ENCODE data around the gene MSMB. TPM values are rescaled to one million over a fixed set of nuclear protein-coding genes. Genes with fewer than 3 reads are reported as not detected.

The MSMB gene
- total RNA-seq, 1 experiment from 2014 or later = not detected

DNA sequence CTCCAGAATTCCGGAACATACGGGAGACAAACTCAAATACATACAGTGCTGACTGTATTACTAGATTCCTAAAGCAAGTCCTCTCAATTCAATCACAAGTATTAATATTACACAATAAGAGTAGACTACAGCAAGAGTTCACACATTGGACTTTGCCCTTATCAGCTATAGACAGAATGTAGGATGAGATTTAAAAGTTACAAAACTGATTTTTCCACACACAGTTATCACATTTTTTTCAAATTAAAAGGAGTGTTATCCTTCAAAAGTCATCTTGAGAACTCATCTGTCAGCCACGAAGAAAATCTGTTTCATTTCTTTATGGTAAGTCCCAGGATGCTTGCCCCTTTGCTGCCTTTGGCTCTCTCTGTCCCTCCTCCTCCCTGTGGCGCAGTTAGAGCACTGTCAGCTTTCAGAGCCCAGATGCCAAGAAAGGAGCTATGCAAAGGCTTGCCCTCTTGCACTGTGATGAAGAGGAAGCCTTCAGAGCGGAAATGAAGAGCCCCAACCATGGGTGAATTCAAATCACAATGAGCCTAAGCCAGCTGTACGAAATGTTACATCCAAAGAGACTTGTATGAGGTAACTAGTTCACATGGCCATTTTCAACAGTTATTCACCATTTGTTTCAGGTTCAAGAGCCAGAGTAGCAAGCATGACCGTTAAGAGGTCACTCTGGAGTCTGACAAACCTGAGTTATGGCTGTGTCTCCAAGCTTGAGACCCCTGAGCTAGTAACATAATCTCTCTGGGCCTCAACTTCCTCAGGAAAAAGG, 26.3 kb downstream of the MSMB start:
- H3K9me3 ChIP-seq (ENCODE audit: insufficient read depth, low read depth) = no peaks in the 10 kb centered on the region
- peaks cover 37% of the 10 kb centered on the region for H3K4me1 ChIP-seq (replicated peaks; ENCODE audit: insufficient read depth)
- H3K4me2 ChIP-seq = peak overlapping the region; percentile 97; the same call in 1 of the 2 replicates
- ChIA-PET CTCF (no interaction called here), POLR2A (ENCODE audit: unreplicated experiment) (no interaction called here)
- no peaks in the 10 kb centered on the region for H3K27me3 ChIP-seq (ENCODE audit: insufficient read depth, low read depth)
- H4K20me1 ChIP-seq (ENCODE audit: insufficient read depth) = peaks cover 60% of the 10 kb centered on the region
- no peak overlapping the region for H2AFZ ChIP-seq
- intact Hi-C loops (cut with micrococcal nuclease; ENCODE audit: unreplicated experiment) = loop anchor here (5.0 to 10.0 kb wide), 3 partner anchors 37 to 555 kb away; no protein-coding TSS in a partner anchor
- BruUV-seq (replicated peaks) = no TSS peak
- H3F3A ChIP-seq (ENCODE audit: insufficient read depth, low read depth) = peaks cover 41% of the 10 kb centered on the region; the same call in 1 of the 2 replicates
- peaks cover 95% of the 10 kb centered on the region for H3K79me2 ChIP-seq (ENCODE audit: low read depth)
- no peak for DNase-seq
- H3K27ac ChIP-seq = no peak overlapping the region
- H3K4me3 ChIP-seq = no peak overlapping the region
- no peaks in the 10 kb centered on the region for H3K9me2 ChIP-seq (ENCODE audit: insufficient read depth)
- TF ChIP-seq, protein P1, sequence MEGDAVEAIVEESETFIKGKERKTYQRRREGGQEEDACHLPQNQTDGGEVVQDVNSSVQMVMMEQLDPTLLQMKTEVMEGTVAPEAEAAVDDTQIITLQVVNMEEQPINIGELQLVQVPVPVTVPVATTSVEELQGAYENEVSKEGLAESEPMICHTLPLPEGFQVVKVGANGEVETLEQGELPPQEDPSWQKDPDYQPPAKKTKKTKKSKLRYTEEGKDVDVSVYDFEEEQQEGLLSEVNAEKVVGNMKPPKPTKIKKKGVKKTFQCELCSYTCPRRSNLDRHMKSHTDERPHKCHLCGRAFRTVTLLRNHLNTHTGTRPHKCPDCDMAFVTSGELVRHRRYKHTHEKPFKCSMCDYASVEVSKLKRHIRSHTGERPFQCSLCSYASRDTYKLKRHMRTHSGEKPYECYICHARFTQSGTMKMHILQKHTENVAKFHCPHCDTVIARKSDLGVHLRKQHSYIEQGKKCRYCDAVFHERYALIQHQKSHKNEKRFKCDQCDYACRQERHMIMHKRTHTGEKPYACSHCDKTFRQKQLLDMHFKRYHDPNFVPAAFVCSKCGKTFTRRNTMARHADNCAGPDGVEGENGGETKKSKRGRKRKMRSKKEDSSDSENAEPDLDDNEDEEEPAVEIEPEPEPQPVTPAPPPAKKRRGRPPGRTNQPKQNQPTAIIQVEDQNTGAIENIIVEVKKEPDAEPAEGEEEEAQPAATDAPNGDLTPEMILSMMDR (conservative IDR thresholded peaks at IDR 0.05) = no peak
- TF ChIP-seq EZH2 (IDR thresholded peaks at IDR 0.05; ENCODE audit: low read depth) = no peak
- peaks cover 19% of the 10 kb centered on the region; the same call in 1 of the 2 replicates for H3K36me3 ChIP-seq (ENCODE audit: low read depth)

GRCh38 chr10:46019177-46019528, 26.9 kb downstream of the MSMB start:
- DNase-seq = no peak
- intact Hi-C loops (cut with micrococcal nuclease; ENCODE audit: unreplicated experiment) = no loop called here
- Histone ChIP-seq H3K79me2 (ENCODE audit: low read depth) (peaks cover 95% of the 10 kb centered on the region), H3K27me3 (ENCODE audit: insufficient read depth, low read depth) (no peaks in the 10 kb centered on the region), H3F3A (ENCODE audit: insufficient read depth, low read depth) (peaks cover 38% of the 10 kb centered on the region; the same call in 1 of the 2 replicates), H3K9me3 (ENCODE audit: insufficient read depth, low read depth) (no peaks in the 10 kb centered on the region), H3K4me1 (replicated peaks; ENCODE audit: insufficient read depth) (peaks cover 37% of the 10 kb centered on the region), H3K4me2 (no peak overlapping the region), H4K20me1 (ENCODE audit: insufficient read depth) (peaks cover 57% of the 10 kb centered on the region), H3K36me3 (ENCODE audit: low read depth) (peaks cover 25% of the 10 kb centered on the region; the same call in 1 of the 2 replicates), H2AFZ (no peak overlapping the region), H3K27ac (no peak overlapping the region), H3K9me2 (ENCODE audit: insufficient read depth) (no peaks in the 10 kb centered on the region), H3K4me3 (no peak overlapping the region)
- TF ChIP-seq EZH2 (IDR thresholded peaks at IDR 0.05; ENCODE audit: low read depth) = no peak
- TF ChIP-seq, protein P1 (conservative IDR thresholded peaks at IDR 0.05) = no peak
- CTCF ChIA-PET = no interaction called here
- POLR2A ChIA-PET (ENCODE audit: unreplicated experiment) = no interaction called here
- no TSS peak for BruUV-seq (replicated peaks)

GRCh38 chr10:46018453-46019176, 27.5 kb downstream of the MSMB start:
- Histone ChIP-seq H2AFZ (no peak overlapping the region), H3K27me3 (ENCODE audit: insufficient read depth, low read depth) (no peaks in the 10 kb centered on the region), H3K27ac (no peak overlapping the region), H3K4me1 (replicated peaks; ENCODE audit: insufficient read depth) (peaks cover 32% of the 10 kb centered on the region), H3K36me3 (ENCODE audit: low read depth) (peaks cover 31% of the 10 kb centered on the region), H3K9me2 (ENCODE audit: insufficient read depth) (no peaks in the 10 kb centered on the region), H4K20me1 (ENCODE audit: insufficient read depth) (peaks cover 51% of the 10 kb centered on the region), H3F3A (ENCODE audit: insufficient read depth, low read depth) (peaks cover 33% of the 10 kb centered on the region; the same call in 1 of the 2 replicates), H3K4me3 (no peak overlapping the region), H3K79me2 (ENCODE audit: low read depth) (peaks cover 91% of the 10 kb centered on the region), H3K4me2 (no peak overlapping the region), H3K9me3 (ENCODE audit: insufficient read depth, low read depth) (no peaks in the 10 kb centered on the region)
- no peak for DNase-seq
- TF ChIP-seq EZH2 (IDR thresholded peaks at IDR 0.05; ENCODE audit: low read depth) = no peak
- TF ChIP-seq, protein P1 (conservative IDR thresholded peaks at IDR 0.05) = no peak
- BruUV-seq (replicated peaks) = no TSS peak
- ChIA-PET POLR2A (ENCODE audit: unreplicated experiment) (no interaction called here), CTCF (no interaction called here)
- intact Hi-C loops (cut with micrococcal nuclease; ENCODE audit: unreplicated experiment) = no loop called here

Measured in PC-9 (cell line).